Measurements from ENCODE around the gene COMMD10.

COMMD10 gene

GRCh38 chr5:116273448-116274242 lies 188.8 kb downstream of the COMMD10 start:
- TF ChIP-seq FOXP2 (optimal IDR thresholded peaks at IDR 0.05; ENCODE audit: borderline replicate concordance, extremely low read depth, extremely low read length, insufficient read depth) (no peak), REST (IDR thresholded peaks at IDR 0.05; ENCODE audit: insufficient read depth in 1 of 2, low read depth in 2 of 2, low read length in 2 of 2) (no peak), TAF1 (IDR thresholded peaks at IDR 0.05; ENCODE audit: borderline replicate concordance, insufficient read depth, low read length) (no peak), SIN3A (IDR thresholded peaks at IDR 0.05; ENCODE audit: borderline replicate concordance, insufficient read depth, low read length) (no peak), POLR2AphosphoS5 (IDR thresholded peaks at IDR 0.05; ENCODE audit: low read depth, low read length) (no peak)

- TF ChIP-seq POLR2AphosphoS5 (IDR thresholded peaks at IDR 0.05; ENCODE audit: low read depth, low read length), result no peak
- TF ChIP-seq REST (IDR thresholded peaks at IDR 0.05; ENCODE audit: insufficient read depth in 1 of 2, low read depth in 2 of 2, low read length in 2 of 2), result no peak
- TF ChIP-seq FOXP2 (optimal IDR thresholded peaks at IDR 0.05; ENCODE audit: borderline replicate concordance, extremely low read depth, extremely low read length, insufficient read depth), result no peak
- TF ChIP-seq SIN3A (IDR thresholded peaks at IDR 0.05; ENCODE audit: borderline replicate concordance, insufficient read depth, low read length), result no peak
- no peak for TF ChIP-seq TAF1 (IDR thresholded peaks at IDR 0.05; ENCODE audit: borderline replicate concordance, insufficient read depth, low read length)
These were observed 189.4 kb downstream of the COMMD10 start for GRCh38 chr5:116274251-116274650.

- TF ChIP-seq FOXP2 (optimal IDR thresholded peaks at IDR 0.05; ENCODE audit: borderline replicate concordance, extremely low read depth, extremely low read length, insufficient read depth) (no peak), POLR2AphosphoS5 (IDR thresholded peaks at IDR 0.05; ENCODE audit: low read depth, low read length) (no peak), SIN3A (IDR thresholded peaks at IDR 0.05; ENCODE audit: borderline replicate concordance, insufficient read depth, low read length) (no peak), TAF1 (IDR thresholded peaks at IDR 0.05; ENCODE audit: borderline replicate concordance, insufficient read depth, low read length) (no peak)
These were observed 190.5 kb downstream of the COMMD10 start for GRCh38 chr5:116275282-116275681.

- TF ChIP-seq TAF1 (IDR thresholded peaks at IDR 0.05; ENCODE audit: borderline replicate concordance, insufficient read depth, low read length), result no peak
- TF ChIP-seq REST (IDR thresholded peaks at IDR 0.05; ENCODE audit: insufficient read depth in 1 of 2, low read depth in 2 of 2, low read length in 2 of 2), result no peak
- no peak for TF ChIP-seq SIN3A (IDR thresholded peaks at IDR 0.05; ENCODE audit: borderline replicate concordance, insufficient read depth, low read length)
- TF ChIP-seq FOXP2 (optimal IDR thresholded peaks at IDR 0.05; ENCODE audit: borderline replicate concordance, extremely low read depth, extremely low read length, insufficient read depth), result no peak
- no peak for TF ChIP-seq POLR2AphosphoS5 (IDR thresholded peaks at IDR 0.05; ENCODE audit: low read depth, low read length)
These were observed 192.1 kb downstream of the COMMD10 start for GRCh38 chr5:116276952-116277351.

GRCh38 chr5:116280149-116280803 lies 195.5 kb downstream of the COMMD10 start:
- TF ChIP-seq POLR2AphosphoS5 (IDR thresholded peaks at IDR 0.05; ENCODE audit: low read depth, low read length) (no peak), REST (IDR thresholded peaks at IDR 0.05; ENCODE audit: insufficient read depth in 1 of 2, low read depth in 2 of 2, low read length in 2 of 2) (no peak)
